ENCODE measurements around the gene SPATA3. TPM values are rescaled to one million over a fixed set of nuclear protein-coding genes. Genes with fewer than 3 reads are reported as not detected.

The SPATA3 gene
- total RNA-seq = not detected in 2 replicates

DNA sequence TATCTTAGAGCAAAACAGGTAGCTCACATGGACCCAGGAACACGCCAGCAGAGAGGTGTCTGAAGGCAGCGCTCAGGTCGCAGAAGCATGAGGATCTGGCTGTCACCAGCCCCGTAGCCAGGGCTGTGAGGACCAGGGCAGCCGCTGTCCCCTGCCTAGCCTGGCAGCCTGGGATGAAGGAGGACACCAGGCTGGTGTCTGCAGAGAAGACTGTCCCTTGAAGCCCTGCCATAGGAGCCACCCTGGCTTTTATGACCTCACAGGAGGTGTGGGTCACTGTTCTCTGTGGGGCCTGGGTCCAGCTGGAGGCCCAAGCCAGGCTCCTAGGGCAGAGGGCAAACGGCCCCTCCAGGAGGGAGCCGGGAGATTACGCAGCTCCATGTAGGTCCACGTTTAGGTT is at the start of gene SPATA3:
SPATA3 (plus strand) TSS at position 301 of the 400 bp plus-strand sequence. CDS start 113 bp downstream, outside the sequence.

GRCh38 chr2:231037202-231037730 is 41.3 kb downstream of the SPATA3 start, which contains the start of gene C2orf72:
Gene C2orf72, plus strand, starts transcription at chr2:231037523. Its CDS starts 43 bp downstream, at chr2:231037566.

DNA sequence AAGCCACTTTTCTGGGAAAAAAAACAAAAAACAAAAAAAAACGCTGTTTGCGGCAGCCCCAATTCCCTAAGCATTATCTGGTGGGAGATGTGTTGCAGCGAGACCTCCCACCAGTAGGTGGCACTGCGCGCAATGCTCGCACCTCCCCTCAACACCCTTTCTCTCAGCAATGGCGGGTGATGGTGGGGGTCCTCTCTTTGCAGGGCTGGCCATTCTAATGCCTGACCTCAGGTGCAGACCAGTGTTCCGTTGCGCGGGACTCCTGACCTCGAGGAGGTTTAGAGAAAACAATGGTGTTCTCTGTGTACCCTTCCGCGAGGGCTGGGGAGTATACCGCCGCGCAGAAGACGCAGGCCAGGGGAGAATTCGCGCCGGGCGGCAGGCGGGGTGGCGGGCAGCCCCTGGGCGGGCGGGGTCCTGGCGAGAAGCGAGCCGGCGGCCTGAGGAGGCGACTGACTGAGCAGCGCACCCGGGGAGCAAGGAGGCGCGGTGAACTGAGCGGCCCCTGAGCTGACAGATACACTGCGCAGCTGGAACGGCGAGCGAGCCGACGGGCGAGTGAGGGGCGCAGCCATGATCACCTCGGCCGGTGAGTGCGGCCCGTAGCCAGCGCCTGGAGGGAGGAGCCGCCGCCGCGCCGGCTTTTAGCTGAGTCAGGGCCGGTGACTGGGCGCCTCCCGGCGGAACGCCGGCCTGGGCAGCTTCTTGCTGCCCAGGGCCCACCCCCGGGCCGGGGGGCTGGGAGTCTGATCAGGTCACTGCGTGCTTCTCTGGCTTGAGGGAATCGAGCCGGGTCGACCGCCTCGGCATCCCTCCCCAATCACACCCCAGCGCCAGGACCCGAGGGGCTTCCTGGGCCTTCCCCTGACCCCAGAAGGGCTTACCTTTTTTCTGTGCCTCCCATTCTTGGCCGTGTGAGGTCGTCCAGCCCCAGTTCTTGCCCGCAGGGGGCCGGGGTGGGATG is 60.8 kb downstream of the SPATA3 start, which contains the start of gene PSMD1:
PSMD1 (plus strand) TSS at position 415 of the 964 bp plus-strand sequence; CDS start at position 574, 159 bp downstream.

Other genes with a start within 250 kb of the SPATA3 start
- gene ITM2C, start 131.2 kb upstream of the SPATA3 start, total RNA-seq = 35.4 and 144 TPM in 2 replicates
- under 0.01 TPM in 1 of 2 replicates, not detected in the other for gene GPR55, start 70.9 kb upstream of the SPATA3 start, total RNA-seq
- 0.66 TPM in 1 of 2 replicates, not detected in the other for gene C2orf72, start 41.4 kb downstream of the SPATA3 start, total RNA-seq
- gene PSMD1, start 60.7 kb downstream of the SPATA3 start, total RNA-seq = 130 and 184 TPM in 2 replicates
- 11.7 and 68.9 TPM in 2 replicates for gene HTR2B, start 128.9 kb downstream of the SPATA3 start, total RNA-seq
- 157 and 512 TPM in 2 replicates for gene ARMC9, start 202.5 kb downstream of the SPATA3 start, total RNA-seq

All from placental pericyte (primary cell).